HEK293 (cell line): ENCODE data around the gene C1QTNF1.

Experiments used
- KLF16 ChIP-seq: fragments of 450-650 bp; formaldehyde crosslinking; IDR thresholded peaks from 2 replicates; pipeline ENCODE4 v1.5.1; 2017; ENCODE audit warnings: missing biosample characterization, missing genetic modification characterization
- ZFP37 ChIP-seq: fragments of 450-650 bp; formaldehyde crosslinking; IDR thresholded peaks from 2 replicates; pipeline ENCODE4 v1.5.1; 2016; ENCODE audit warnings: missing biosample characterization, missing genetic modification characterization
- ZNF202 ChIP-seq: fragments of 450-650 bp; formaldehyde crosslinking; IDR thresholded peaks from 2 replicates; pipeline ENCODE4 v1.5.1; 2016; ENCODE audit warnings: missing biosample characterization, missing genetic modification characterization, borderline replicate concordance
- ZNF660 ChIP-seq: fragments of 450-650 bp; IDR thresholded peaks from 2 replicates; pipeline ENCODE4 v1.5.1; 2018; ENCODE audit warnings: missing biosample characterization, mild to moderate bottlenecking, missing genetic modification characterization
- TF ChIP-seq, protein P1 (sequence below): fragments of 450-650 bp; formaldehyde crosslinking; IDR thresholded peaks from 2 replicates; pipeline ENCODE4 v1.5.1; 2016; ENCODE audit warnings: missing biosample characterization, missing genetic modification characterization

DNA sequence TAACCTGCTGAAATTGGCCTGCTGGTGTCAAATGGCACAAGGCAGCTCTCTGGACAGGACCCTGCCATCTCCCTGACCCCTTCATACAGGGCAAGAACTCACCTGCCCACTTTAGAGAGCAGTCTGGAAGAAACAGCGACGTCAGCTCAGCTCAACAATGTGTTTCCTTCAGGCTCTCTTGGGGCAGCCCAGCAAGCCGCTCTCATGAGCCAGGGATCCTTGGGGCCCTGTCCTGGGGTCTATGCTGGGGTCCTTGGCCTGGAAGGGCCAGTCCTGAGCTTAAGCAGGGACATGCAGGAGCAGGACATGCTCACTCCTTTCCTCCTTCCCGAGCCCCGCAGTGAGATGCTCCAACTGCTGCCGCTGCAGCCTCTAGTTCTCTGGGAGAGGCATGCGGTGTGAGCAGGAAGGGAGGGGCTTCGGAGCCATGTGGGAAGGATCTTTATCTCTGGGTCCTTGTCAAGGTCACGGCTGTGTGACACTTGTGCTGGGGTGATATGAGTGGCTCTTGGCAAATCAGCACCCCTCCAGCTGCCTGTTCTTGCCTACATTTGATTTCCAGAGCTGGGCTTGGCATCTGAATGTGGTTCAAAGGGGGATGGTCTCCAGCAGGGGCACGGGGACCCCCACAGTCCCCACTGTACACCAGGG lies 3.4 kb downstream of the C1QTNF1 start:
- TF ChIP-seq ZNF202 (tag by site-specific recombination) (no peak), ZNF660 (tag by site-specific recombination) (no peak), ZFP37 (no peak), KLF16 (tag by site-specific recombination) (no peak)
- TF ChIP-seq, protein P1, sequence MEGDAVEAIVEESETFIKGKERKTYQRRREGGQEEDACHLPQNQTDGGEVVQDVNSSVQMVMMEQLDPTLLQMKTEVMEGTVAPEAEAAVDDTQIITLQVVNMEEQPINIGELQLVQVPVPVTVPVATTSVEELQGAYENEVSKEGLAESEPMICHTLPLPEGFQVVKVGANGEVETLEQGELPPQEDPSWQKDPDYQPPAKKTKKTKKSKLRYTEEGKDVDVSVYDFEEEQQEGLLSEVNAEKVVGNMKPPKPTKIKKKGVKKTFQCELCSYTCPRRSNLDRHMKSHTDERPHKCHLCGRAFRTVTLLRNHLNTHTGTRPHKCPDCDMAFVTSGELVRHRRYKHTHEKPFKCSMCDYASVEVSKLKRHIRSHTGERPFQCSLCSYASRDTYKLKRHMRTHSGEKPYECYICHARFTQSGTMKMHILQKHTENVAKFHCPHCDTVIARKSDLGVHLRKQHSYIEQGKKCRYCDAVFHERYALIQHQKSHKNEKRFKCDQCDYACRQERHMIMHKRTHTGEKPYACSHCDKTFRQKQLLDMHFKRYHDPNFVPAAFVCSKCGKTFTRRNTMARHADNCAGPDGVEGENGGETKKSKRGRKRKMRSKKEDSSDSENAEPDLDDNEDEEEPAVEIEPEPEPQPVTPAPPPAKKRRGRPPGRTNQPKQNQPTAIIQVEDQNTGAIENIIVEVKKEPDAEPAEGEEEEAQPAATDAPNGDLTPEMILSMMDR (tag by site-specific recombination), result no peak
